ENCODE measurements around the gene CTNND2.

Gene CTNND2

GRCh38 chr5:11377896-11378295, 526.4 kb downstream of the CTNND2 start:
- DNase-seq (ENCODE audit: low read depth), result no peak
- no peak for TF ChIP-seq CTCF (conservative IDR thresholded peaks at IDR 0.05; ENCODE audit: low read depth, low read length)
- no peak overlapping the region for H3K4me3 ChIP-seq (ENCODE audit: low read length)

- DNase-seq (ENCODE audit: low read depth), result no peak
- TF ChIP-seq CTCF (conservative IDR thresholded peaks at IDR 0.05; ENCODE audit: low read depth, low read length), result no peak
- H3K4me3 ChIP-seq (ENCODE audit: low read length), result no peak overlapping the region
Measured at GRCh38 chr5:11372191-11372590, 532.1 kb downstream of the CTNND2 start.

GRCh38 chr5:11371021-11371420, 533.2 kb downstream of the CTNND2 start:
- DNase-seq (ENCODE audit: low read depth), result no peak
- no peak for TF ChIP-seq CTCF (conservative IDR thresholded peaks at IDR 0.05; ENCODE audit: low read depth, low read length)

GRCh38 chr5:11364531-11364930, 539.7 kb downstream of the CTNND2 start:
- TF ChIP-seq CTCF (conservative IDR thresholded peaks at IDR 0.05; ENCODE audit: low read depth, low read length), result no peak
- DNase-seq (ENCODE audit: low read depth), result no peak
- no peak overlapping the region for H3K4me3 ChIP-seq (ENCODE audit: low read length)

More at GRCh38 chr5:11371021-11371420, 533.2 kb downstream of the CTNND2 start:
- no peak overlapping the region for H3K4me3 ChIP-seq (ENCODE audit: low read length)

GRCh38 chr5:11363631-11364178, 540.5 kb downstream of the CTNND2 start:
- TF ChIP-seq CTCF (conservative IDR thresholded peaks at IDR 0.05; ENCODE audit: low read depth, low read length), result no peak
- no peak overlapping the region for H3K4me3 ChIP-seq (ENCODE audit: low read length)
- DNase-seq (ENCODE audit: low read depth), result no peak

- H3K4me3 ChIP-seq (ENCODE audit: low read length), result no peak overlapping the region
- no peak for DNase-seq (ENCODE audit: low read depth)
- no peak for TF ChIP-seq CTCF (conservative IDR thresholded peaks at IDR 0.05; ENCODE audit: low read depth, low read length)
Measured at GRCh38 chr5:11361768-11362167, 542.5 kb downstream of the CTNND2 start.

GRCh38 chr5:11357928-11358327, 546.3 kb downstream of the CTNND2 start:
- no peak overlapping the region for H3K4me3 ChIP-seq (ENCODE audit: low read length)
- DNase-seq (ENCODE audit: low read depth), result no peak
- TF ChIP-seq CTCF (conservative IDR thresholded peaks at IDR 0.05; ENCODE audit: low read depth, low read length), result no peak

All from retinal pigment epithelial cell (primary cell).